ENCODE measurements around the gene IER5. TPM values are rescaled to one million over a fixed set of nuclear protein-coding genes. Genes with fewer than 3 reads are reported as not detected.

IER5 gene
- total and polyA plus RNA-seq, 2 of the 13 experiments (the other 11 are each of a cell fraction or from before 2014, with no cell fraction given), result 2.5 to 3.5 TPM

DNA sequence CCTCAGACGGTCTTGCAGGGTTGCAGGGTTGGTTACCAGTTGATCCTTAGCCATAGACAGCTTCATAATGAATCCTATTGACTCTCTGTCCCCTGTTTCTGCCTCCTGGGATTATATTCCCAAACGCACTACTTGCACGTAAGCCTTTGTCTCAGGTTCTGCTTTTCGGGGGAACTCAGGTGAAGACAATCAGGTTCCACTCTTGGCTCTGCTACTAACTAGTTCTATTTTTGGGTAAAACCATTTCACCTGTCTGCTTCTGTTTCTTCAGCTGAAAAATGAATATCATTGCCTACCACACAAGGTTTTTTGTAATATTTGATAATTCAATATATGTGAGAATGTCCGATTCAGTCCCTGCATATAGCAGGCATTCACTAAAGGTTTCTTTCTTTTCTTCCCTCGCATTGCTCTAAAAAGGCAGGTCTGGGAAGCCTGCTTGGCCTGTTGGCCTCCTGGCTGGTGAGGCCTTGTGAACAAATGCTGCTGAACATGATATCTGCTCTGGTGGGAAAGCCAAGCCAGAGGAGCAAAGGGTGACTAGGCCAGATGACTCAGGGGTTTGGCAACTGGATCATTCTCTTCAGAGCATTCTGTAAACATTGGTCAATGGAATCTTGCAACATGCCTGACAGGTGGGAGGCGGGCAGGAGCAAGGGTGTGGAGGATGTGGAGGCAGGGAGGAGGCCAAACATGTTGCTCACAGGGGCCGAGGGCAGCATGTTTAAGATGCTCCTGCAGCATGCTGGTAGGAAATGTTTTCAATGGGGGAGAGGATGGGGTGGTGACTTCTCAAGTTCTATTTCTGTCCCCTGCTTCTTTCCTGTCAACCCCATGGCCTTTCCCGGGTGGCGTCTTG, 23.8 kb downstream of the IER5 start (continued):
- TF ChIP-seq, protein P1, sequence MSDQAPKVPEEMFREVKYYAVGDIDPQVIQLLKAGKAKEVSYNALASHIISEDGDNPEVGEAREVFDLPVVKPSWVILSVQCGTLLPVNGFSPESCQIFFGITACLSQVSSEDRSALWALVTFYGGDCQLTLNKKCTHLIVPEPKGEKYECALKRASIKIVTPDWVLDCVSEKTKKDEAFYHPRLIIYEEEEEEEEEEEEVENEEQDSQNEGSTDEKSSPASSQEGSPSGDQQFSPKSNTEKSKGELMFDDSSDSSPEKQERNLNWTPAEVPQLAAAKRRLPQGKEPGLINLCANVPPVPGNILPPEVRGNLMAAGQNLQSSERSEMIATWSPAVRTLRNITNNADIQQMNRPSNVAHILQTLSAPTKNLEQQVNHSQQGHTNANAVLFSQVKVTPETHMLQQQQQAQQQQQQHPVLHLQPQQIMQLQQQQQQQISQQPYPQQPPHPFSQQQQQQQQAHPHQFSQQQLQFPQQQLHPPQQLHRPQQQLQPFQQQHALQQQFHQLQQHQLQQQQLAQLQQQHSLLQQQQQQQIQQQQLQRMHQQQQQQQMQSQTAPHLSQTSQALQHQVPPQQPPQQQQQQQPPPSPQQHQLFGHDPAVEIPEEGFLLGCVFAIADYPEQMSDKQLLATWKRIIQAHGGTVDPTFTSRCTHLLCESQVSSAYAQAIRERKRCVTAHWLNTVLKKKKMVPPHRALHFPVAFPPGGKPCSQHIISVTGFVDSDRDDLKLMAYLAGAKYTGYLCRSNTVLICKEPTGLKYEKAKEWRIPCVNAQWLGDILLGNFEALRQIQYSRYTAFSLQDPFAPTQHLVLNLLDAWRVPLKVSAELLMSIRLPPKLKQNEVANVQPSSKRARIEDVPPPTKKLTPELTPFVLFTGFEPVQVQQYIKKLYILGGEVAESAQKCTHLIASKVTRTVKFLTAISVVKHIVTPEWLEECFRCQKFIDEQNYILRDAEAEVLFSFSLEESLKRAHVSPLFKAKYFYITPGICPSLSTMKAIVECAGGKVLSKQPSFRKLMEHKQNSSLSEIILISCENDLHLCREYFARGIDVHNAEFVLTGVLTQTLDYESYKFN (CRISPR knock-in tag; conservative IDR thresholded peaks at IDR 0.05), result peak; percentile 86
- no peak for TF ChIP-seq HDAC6 (IDR thresholded peaks at IDR 0.05; ENCODE audit: low read depth, low read length)
- TF ChIP-seq AGO1 (IDR thresholded peaks at IDR 0.05; ENCODE audit: low read depth, low read length, poor library complexity, severe bottlenecking), result no peak
- TF ChIP-seq ZNF20 (CRISPR knock-in tag; IDR thresholded peaks at IDR 0.05), result no peak
- no peak for TF ChIP-seq CAMTA2 (CRISPR knock-in tag; IDR thresholded peaks at IDR 0.05; ENCODE audit: borderline replicate concordance)
- TF ChIP-seq PAX8 (CRISPR knock-in tag; IDR thresholded peaks at IDR 0.05; ENCODE audit: borderline replicate concordance), result no peak
- peak; percentile 86 for TF ChIP-seq THAP11 (CRISPR knock-in tag; IDR thresholded peaks at IDR 0.05)
- TF ChIP-seq DPF2 (CRISPR knock-in tag; IDR thresholded peaks at IDR 0.05; ENCODE audit: borderline replicate concordance, low read depth), result peak; percentile 96
- 0 out of 2 replicates have a peak, but pooled peaks have one; percentile 58 for TF ChIP-seq ZNF678 (CRISPR knock-in tag; IDR thresholded peaks at IDR 0.05)
- TF ChIP-seq, protein P2, sequence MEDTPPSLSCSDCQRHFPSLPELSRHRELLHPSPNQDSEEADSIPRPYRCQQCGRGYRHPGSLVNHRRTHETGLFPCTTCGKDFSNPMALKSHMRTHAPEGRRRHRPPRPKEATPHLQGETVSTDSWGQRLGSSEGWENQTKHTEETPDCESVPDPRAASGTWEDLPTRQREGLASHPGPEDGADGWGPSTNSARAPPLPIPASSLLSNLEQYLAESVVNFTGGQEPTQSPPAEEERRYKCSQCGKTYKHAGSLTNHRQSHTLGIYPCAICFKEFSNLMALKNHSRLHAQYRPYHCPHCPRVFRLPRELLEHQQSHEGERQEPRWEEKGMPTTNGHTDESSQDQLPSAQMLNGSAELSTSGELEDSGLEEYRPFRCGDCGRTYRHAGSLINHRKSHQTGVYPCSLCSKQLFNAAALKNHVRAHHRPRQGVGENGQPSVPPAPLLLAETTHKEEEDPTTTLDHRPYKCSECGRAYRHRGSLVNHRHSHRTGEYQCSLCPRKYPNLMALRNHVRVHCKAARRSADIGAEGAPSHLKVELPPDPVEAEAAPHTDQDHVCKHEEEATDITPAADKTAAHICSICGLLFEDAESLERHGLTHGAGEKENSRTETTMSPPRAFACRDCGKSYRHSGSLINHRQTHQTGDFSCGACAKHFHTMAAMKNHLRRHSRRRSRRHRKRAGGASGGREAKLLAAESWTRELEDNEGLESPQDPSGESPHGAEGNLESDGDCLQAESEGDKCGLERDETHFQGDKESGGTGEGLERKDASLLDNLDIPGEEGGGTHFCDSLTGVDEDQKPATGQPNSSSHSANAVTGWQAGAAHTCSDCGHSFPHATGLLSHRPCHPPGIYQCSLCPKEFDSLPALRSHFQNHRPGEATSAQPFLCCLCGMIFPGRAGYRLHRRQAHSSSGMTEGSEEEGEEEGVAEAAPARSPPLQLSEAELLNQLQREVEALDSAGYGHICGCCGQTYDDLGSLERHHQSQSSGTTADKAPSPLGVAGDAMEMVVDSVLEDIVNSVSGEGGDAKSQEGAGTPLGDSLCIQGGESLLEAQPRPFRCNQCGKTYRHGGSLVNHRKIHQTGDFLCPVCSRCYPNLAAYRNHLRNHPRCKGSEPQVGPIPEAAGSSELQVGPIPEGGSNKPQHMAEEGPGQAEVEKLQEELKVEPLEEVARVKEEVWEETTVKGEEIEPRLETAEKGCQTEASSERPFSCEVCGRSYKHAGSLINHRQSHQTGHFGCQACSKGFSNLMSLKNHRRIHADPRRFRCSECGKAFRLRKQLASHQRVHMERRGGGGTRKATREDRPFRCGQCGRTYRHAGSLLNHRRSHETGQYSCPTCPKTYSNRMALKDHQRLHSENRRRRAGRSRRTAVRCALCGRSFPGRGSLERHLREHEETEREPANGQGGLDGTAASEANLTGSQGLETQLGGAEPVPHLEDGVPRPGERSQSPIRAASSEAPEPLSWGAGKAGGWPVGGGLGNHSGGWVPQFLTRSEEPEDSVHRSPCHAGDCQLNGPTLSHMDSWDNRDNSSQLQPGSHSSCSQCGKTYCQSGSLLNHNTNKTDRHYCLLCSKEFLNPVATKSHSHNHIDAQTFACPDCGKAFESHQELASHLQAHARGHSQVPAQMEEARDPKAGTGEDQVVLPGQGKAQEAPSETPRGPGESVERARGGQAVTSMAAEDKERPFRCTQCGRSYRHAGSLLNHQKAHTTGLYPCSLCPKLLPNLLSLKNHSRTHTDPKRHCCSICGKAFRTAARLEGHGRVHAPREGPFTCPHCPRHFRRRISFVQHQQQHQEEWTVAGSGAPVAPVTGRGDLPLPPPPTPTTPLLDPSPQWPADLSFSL (CRISPR knock-in tag; IDR thresholded peaks at IDR 0.05), result no peak
- TF ChIP-seq, protein P3, sequence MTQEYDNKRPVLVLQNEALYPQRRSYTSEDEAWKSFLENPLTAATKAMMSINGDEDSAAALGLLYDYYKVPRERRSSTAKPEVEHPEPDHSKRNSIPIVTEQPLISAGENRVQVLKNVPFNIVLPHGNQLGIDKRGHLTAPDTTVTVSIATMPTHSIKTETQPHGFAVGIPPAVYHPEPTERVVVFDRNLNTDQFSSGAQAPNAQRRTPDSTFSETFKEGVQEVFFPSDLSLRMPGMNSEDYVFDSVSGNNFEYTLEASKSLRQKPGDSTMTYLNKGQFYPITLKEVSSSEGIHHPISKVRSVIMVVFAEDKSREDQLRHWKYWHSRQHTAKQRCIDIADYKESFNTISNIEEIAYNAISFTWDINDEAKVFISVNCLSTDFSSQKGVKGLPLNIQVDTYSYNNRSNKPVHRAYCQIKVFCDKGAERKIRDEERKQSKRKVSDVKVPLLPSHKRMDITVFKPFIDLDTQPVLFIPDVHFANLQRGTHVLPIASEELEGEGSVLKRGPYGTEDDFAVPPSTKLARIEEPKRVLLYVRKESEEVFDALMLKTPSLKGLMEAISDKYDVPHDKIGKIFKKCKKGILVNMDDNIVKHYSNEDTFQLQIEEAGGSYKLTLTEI (CRISPR knock-in tag; conservative IDR thresholded peaks at IDR 0.05), result no peak
